Left ventricle myocardium inferior (tissue), 1 donor: ENCODE results near the gene DDX10. TPM values are rescaled to one million over a fixed set of nuclear protein-coding genes. Genes with fewer than 3 reads are reported as not detected.

Experiments
- DNase-seq: peaks from one replicate; pipeline ENCODE4 v3.0.0-alpha.2; 2020
- H3K27ac ChIP-seq: fragments of 200-600 bp; replicated peaks from 2 replicates; pipeline ENCODE4 v1.8.0; 2021
- H3K27me3 ChIP-seq: fragments of 200-600 bp; 2 replicates; pipeline ENCODE4 v1.8.0; 2021; ENCODE audit warnings: low read depth
- H3K36me3 ChIP-seq: fragments of 200-600 bp; 2 replicates; pipeline ENCODE4 v1.8.0; 2021
- H3K4me1 ChIP-seq: fragments of 200-600 bp; 2 replicates; pipeline ENCODE4 v1.8.0; 2021
- H3K4me3 ChIP-seq: fragments of 200-600 bp; 2 replicates; pipeline ENCODE4 v1.8.0; 2021; ENCODE audit warnings: mild to moderate bottlenecking, moderate library complexity
- H3K9me3 ChIP-seq: fragments of 200-600 bp; replicated peaks from 2 replicates; pipeline ENCODE4 v1.8.0; 2021
- intact Hi-C: fragments of 100-400 bp; cut with micrococcal nuclease; formaldehyde crosslinking; loops from one replicate; pipeline ENCODE4 v1.11.0; 2022
- total RNA-seq: library from RNA; stranded (reverse); fragmentation: NEBNext Ultra II Directional; extraction: Animal tissue kit (Norgen Biotek cat#: 25700); gene quantifications from one replicate; pipeline ENCODE4 v1.2.1, GENCODE V29; 2021
- TF ChIP-seq, protein P1 (sequence below): fragments of 200-600 bp; IDR thresholded peaks from 2 replicates; pipeline ENCODE4 v1.8.0; 2021; ENCODE audit warnings: antibody characterized with exemption, mild to moderate bottlenecking, borderline replicate concordance
- donor health status: DM: no; HTN: yes; CAD: no; lungs with severe emphysema.

DDX10 gene
- total RNA-seq, 1 donor from 2014 or later, result 11.7 TPM

- Histone ChIP-seq H3K27me3 (no peaks in the 10 kb centered on the region), H3K27ac (no peak overlapping the region), H3K4me3 (no peak overlapping the region), H3K36me3 (no peaks in the 10 kb centered on the region), H3K4me1 (peaks cover 40% of the 10 kb centered on the region), H3K9me3 (no peaks in the 10 kb centered on the region)
- TF ChIP-seq, protein P1, sequence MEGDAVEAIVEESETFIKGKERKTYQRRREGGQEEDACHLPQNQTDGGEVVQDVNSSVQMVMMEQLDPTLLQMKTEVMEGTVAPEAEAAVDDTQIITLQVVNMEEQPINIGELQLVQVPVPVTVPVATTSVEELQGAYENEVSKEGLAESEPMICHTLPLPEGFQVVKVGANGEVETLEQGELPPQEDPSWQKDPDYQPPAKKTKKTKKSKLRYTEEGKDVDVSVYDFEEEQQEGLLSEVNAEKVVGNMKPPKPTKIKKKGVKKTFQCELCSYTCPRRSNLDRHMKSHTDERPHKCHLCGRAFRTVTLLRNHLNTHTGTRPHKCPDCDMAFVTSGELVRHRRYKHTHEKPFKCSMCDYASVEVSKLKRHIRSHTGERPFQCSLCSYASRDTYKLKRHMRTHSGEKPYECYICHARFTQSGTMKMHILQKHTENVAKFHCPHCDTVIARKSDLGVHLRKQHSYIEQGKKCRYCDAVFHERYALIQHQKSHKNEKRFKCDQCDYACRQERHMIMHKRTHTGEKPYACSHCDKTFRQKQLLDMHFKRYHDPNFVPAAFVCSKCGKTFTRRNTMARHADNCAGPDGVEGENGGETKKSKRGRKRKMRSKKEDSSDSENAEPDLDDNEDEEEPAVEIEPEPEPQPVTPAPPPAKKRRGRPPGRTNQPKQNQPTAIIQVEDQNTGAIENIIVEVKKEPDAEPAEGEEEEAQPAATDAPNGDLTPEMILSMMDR, result no peak
- intact Hi-C loops, result no loop called here
- DNase-seq, result no peak
Observed at GRCh38 chr11:108852701-108853100, 187.8 kb downstream of the DDX10 start.

DNA sequence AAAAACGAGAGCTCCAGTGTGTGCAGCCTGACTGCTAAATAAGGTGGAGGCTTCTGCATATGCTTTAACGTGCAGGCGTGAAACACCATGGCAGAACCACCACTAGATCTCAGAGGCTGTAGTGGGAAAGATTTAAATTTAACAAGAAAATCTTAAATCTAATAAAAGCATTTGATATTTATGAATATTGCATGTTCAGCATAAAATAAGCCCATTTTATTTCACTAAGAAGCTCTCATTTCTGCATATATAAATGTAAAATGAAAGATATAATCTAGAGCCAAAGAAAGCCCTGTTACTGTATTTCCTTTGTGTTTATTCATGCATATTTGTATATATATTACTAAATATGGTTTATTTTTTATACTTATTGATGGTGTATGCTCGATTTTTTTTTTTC, 188.3 kb downstream of the DDX10 start:
- DNase-seq, result no peak
- TF ChIP-seq, protein P1, result no peak
- Histone ChIP-seq H3K36me3 (no peaks in the 10 kb centered on the region), H3K4me1 (peaks cover 44% of the 10 kb centered on the region), H3K27me3 (no peaks in the 10 kb centered on the region), H3K9me3 (no peaks in the 10 kb centered on the region), H3K27ac (peak overlapping the region; percentile 77), H3K4me3 (no peak overlapping the region)
- intact Hi-C loops, result no loop called here

DNA sequence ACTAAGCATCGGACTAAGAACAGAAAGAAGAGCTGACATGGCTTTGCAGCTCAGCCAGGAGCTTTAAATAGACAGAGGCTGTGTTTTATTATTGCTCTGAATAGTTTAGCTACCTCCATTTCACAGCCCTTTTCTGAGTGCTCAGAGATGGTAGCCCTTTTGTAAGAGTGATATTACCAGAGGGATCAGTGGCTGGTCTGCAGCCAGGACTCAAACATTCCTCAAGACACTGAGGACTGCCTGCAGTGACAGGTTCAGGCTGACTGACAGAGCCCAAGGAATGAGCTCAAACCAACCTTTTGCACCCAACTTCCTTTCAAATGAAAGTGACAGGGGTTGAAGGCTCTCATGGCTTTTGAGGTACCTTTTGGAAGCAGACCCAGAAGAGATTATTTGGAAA, 189.0 kb downstream of the DDX10 start:
- DNase-seq, result peak; percentile 13
- intact Hi-C loops, result no loop called here

GRCh38 chr11:108854346-108854745, 189.5 kb downstream of the DDX10 start:
- TF ChIP-seq, protein P1, result no peak
- peak overlapping the region; percentile 47 for H3K4me3 ChIP-seq

More for the DNA sequence above, 189.0 kb downstream of the DDX10 start:
- peak overlapping the region; percentile 77 for H3K27ac ChIP-seq
- peaks cover 44% of the 10 kb centered on the region for H3K4me1 ChIP-seq
- TF ChIP-seq, protein P1, result no peak
- H3K27me3 ChIP-seq, result no peaks in the 10 kb centered on the region
- H3K4me3 ChIP-seq, result peak overlapping the region; percentile 47
- no peaks in the 10 kb centered on the region for H3K36me3 ChIP-seq
- no peaks in the 10 kb centered on the region for H3K9me3 ChIP-seq

GRCh38 chr11:108857382-108857781, 192.5 kb downstream of the DDX10 start:
- H3K4me1 ChIP-seq, result peaks cover 44% of the 10 kb centered on the region
- H3K4me3 ChIP-seq, result no peak overlapping the region
- H3K27ac ChIP-seq, result peak overlapping the region; percentile 57
- DNase-seq, result peak; percentile 40
- intact Hi-C loops, result no loop called here
- no peaks in the 10 kb centered on the region for H3K9me3 ChIP-seq
- TF ChIP-seq, protein P1, result no peak
- no peaks in the 10 kb centered on the region for H3K36me3 ChIP-seq
- no peaks in the 10 kb centered on the region for H3K27me3 ChIP-seq

More at GRCh38 chr11:108854346-108854745, 189.5 kb downstream of the DDX10 start:
- Histone ChIP-seq H3K36me3 (no peaks in the 10 kb centered on the region), H3K9me3 (no peaks in the 10 kb centered on the region), H3K27me3 (no peaks in the 10 kb centered on the region), H3K4me1 (peaks cover 44% of the 10 kb centered on the region), H3K27ac (peak overlapping the region; percentile 77)
- DNase-seq, result no peak
- intact Hi-C loops, result no loop called here
